GM12873 (cell line): ENCODE measurements around the gene AK5.

Experiments
- CTCF ChIP-seq: IDR thresholded peaks from 2 replicates; pipeline ENCODE4 v1.5.1; 2012; ENCODE audit warnings: low read depth, mild to moderate bottlenecking, moderate library complexity, low read length, control low read depth; ENCODE audit not compliant: insufficient read depth; ENCODE audit errors: missing control alignments

AK5 gene

GRCh38 chr1:77399250-77400086 lies 117.6 kb downstream of the AK5 start:
- TF ChIP-seq CTCF, result no peak

- TF ChIP-seq CTCF, result no peak
Measured at GRCh38 chr1:77400781-77401180, 119.0 kb downstream of the AK5 start.

- TF ChIP-seq CTCF, result no peak
Measured at GRCh38 chr1:77401384-77401783, 119.6 kb downstream of the AK5 start.

GRCh38 chr1:77405186-77405585 lies 123.4 kb downstream of the AK5 start:
- TF ChIP-seq CTCF, result no peak

- TF ChIP-seq CTCF, result no peak
Measured at GRCh38 chr1:77406661-77407060, 124.8 kb downstream of the AK5 start.

- no peak for TF ChIP-seq CTCF
Measured at GRCh38 chr1:77407738-77408375, 126.0 kb downstream of the AK5 start.

GRCh38 chr1:77412069-77412819 lies 130.4 kb downstream of the AK5 start:
- TF ChIP-seq CTCF, result no peak
